IMR-90 (cell line): ENCODE results near the gene PRPF8. TPM values are rescaled to one million over a fixed set of nuclear protein-coding genes. Genes with fewer than 3 reads are reported as not detected.

Experiments
- ATAC-seq: fragments of 200-7000 bp; cut with Tn5 transposase; 2 replicates; pipeline ENCODE4 v1.9.1; 2020; ENCODE audit warnings: low read depth, mild to moderate bottlenecking, moderate library complexity
- BruUV-seq: library from RNA; stranded (reverse); fragments of 400-500 nt; replicated peaks from 2 replicates; lab custom pipeline; 2021; lab: Mats Ljungman, UMichigan
- CTCF ChIA-PET: fragments of 300-600 bp; formaldehyde crosslinking; extraction: SDS; loops from one replicate; lab custom pipeline; 2021; ENCODE audit warnings: antibody characterized with exemption; lab: Yijun Ruan, JAX
- POLR2A ChIA-PET: fragments of 300-600 bp; sonication (Branson Sonifier 250); formaldehyde crosslinking; loops from one replicate; lab custom pipeline; 2022; ENCODE audit warnings: antibody characterized with exemption; ENCODE audit not compliant: unreplicated experiment; lab: Charles Lee
- DNase-seq: peaks from one replicate; pipeline ENCODE4 v3.0.0; 2013
- H2AFZ ChIP-seq: replicated peaks from 2 replicates; pipeline ENCODE3; 2013; ENCODE audit warnings: low read length, mild to moderate bottlenecking; ENCODE audit not compliant: poor library complexity
- H2AK5ac ChIP-seq: 2 replicates; pipeline ENCODE4 v1.6.1; 2013; ENCODE audit warnings: low read depth, low read length, inconsistent platforms
- H2AK9ac ChIP-seq: replicated peaks from 2 replicates; pipeline ENCODE3; 2013; ENCODE audit warnings: mild to moderate bottlenecking, low read depth, low read length, moderate library complexity; ENCODE audit not compliant: poor library complexity
- H2BK120ac ChIP-seq: 2 replicates; pipeline ENCODE4 v1.6.1; 2013; ENCODE audit warnings: low read depth, low read length, inconsistent platforms
- H2BK15ac ChIP-seq: 3 replicates; pipeline ENCODE4 v1.6.1; 2013; ENCODE audit warnings: low read depth, low read length, inconsistent platforms
- H2BK20ac ChIP-seq: 2 replicates; pipeline ENCODE4 v1.6.1; 2013; ENCODE audit warnings: low read depth, mild to moderate bottlenecking, inconsistent platforms, low read length, moderate library complexity
- H2BK5ac ChIP-seq: 2 replicates; pipeline ENCODE4 v1.6.1; 2013; ENCODE audit warnings: mild to moderate bottlenecking, low read depth, low read length, inconsistent platforms; ENCODE audit not compliant: poor library complexity, severe bottlenecking
- H3K14ac ChIP-seq: replicated peaks from 2 replicates; pipeline ENCODE4 v1.6.1; 2013; ENCODE audit warnings: low read depth, low read length, inconsistent platforms
- H3K18ac ChIP-seq: 2 replicates; pipeline ENCODE4 v1.6.1; 2013; ENCODE audit warnings: low read depth, low read length, control low read depth
- H3K23ac ChIP-seq: 2 replicates; pipeline ENCODE4 v1.6.1; 2013; ENCODE audit warnings: low read depth, low read length, inconsistent platforms
- H3K27ac ChIP-seq: 2 replicates; pipeline ENCODE4 v1.5.1; 2013; ENCODE audit warnings: mild to moderate bottlenecking, control low read depth, low read length; ENCODE audit not compliant: insufficient read depth
- H3K27me3 ChIP-seq: 2 replicates; pipeline ENCODE4 v1.6.1; 2013; ENCODE audit warnings: low read length; ENCODE audit not compliant: control insufficient read depth, insufficient read depth
- H3K36me3 ChIP-seq: 2 replicates; pipeline ENCODE4 v1.6.1; 2013; ENCODE audit warnings: low read length, mixed read lengths; ENCODE audit not compliant: control insufficient read depth, insufficient read depth
- H3K4ac ChIP-seq: 2 replicates; pipeline ENCODE4 v1.6.1; 2013; ENCODE audit warnings: low read depth, low read length, inconsistent platforms
- H3K4me1 ChIP-seq: 2 replicates; pipeline ENCODE4 v1.6.1; 2013; ENCODE audit warnings: low read length, mixed read lengths; ENCODE audit not compliant: control insufficient read depth, insufficient read depth
- H3K4me2 ChIP-seq: 2 replicates; pipeline ENCODE4 v1.6.1; 2013; ENCODE audit warnings: low read depth, mild to moderate bottlenecking, control low read depth, low read length, moderate library complexity
- H3K4me3 ChIP-seq: 2 replicates; pipeline ENCODE4 v1.5.1; 2013; ENCODE audit warnings: low read depth, mild to moderate bottlenecking, control low read depth, low read length, moderate library complexity; ENCODE audit not compliant: insufficient read depth
- H3K56ac ChIP-seq: 2 replicates; pipeline ENCODE4 v1.6.1; 2013; ENCODE audit warnings: low read length, inconsistent platforms; ENCODE audit not compliant: insufficient read depth; ENCODE audit errors: extremely low read depth
- H3K79me1 ChIP-seq, 2 experiments: 2 replicates each; pipeline ENCODE4 v1.6.1; 2013; ENCODE audit warnings: low read length in 2 of 2, inconsistent platforms in 1 of 2, low read depth in 1 of 2
- H3K9ac ChIP-seq: 2 replicates; pipeline ENCODE4 v1.6.1; 2013; ENCODE audit warnings: low read depth, low read length, control low read depth
- H3K9me1 ChIP-seq: 2 replicates; pipeline ENCODE4 v1.6.1; 2013; ENCODE audit warnings: low read length, inconsistent platforms; ENCODE audit not compliant: insufficient read depth
- H3K9me3 ChIP-seq: 2 replicates; pipeline ENCODE4 v1.6.1; 2013; ENCODE audit warnings: low read length; ENCODE audit not compliant: control insufficient read depth, insufficient read depth
- H4K20me1 ChIP-seq: 2 replicates; pipeline ENCODE4 v1.6.1; 2013; ENCODE audit warnings: low read length, inconsistent platforms; ENCODE audit not compliant: insufficient read depth
- H4K5ac ChIP-seq: 2 replicates; pipeline ENCODE4 v1.6.1; 2013; ENCODE audit warnings: mild to moderate bottlenecking, low read depth, low read length, control low read depth
- H4K8ac ChIP-seq, 2 experiments: 2 replicates each; pipeline ENCODE4 v1.6.1; 2013; ENCODE audit warnings: low read depth in 2 of 2, low read length in 2 of 2, control low read depth in 1 of 2, inconsistent platforms in 1 of 2
- H4K91ac ChIP-seq: 2 replicates; pipeline ENCODE4 v1.6.1; 2013; ENCODE audit warnings: low read depth, low read length, inconsistent platforms; ENCODE audit not compliant: insufficient read depth
- BHLHE40 ChIP-seq: fragments of 150-350 bp; IDR thresholded peaks from 2 replicates; pipeline ENCODE4 v1.6.1; 2016; ENCODE audit warnings: mild to moderate bottlenecking, low read depth, low read length
- CEBPB ChIP-seq: IDR thresholded peaks from 2 replicates; pipeline ENCODE4 v1.6.1; 2012; ENCODE audit warnings: low read depth, low read length, improper control_type of control experiment
- CHD1 ChIP-seq: IDR thresholded peaks from 2 replicates; pipeline ENCODE4 v1.6.1; 2012; ENCODE audit warnings: low read depth, low read length, improper control_type of control experiment
- CTCF ChIP-seq: conservative IDR thresholded peaks from 2 replicates; pipeline ENCODE4 v1.5.1; 2012; ENCODE audit warnings: mild to moderate bottlenecking, low read depth, low read length, improper control_type of control experiment
- MAZ ChIP-seq: IDR thresholded peaks from 2 replicates; pipeline ENCODE4 v1.6.1; 2012; ENCODE audit warnings: low read depth, mild to moderate bottlenecking, low read length, improper control_type of control experiment, moderate library complexity, borderline replicate concordance
- RFX5 ChIP-seq: IDR thresholded peaks from 2 replicates; pipeline ENCODE4 v1.8.0; 2012; ENCODE audit warnings: low read depth, mild to moderate bottlenecking, low read length, moderate library complexity
- SMC3 ChIP-seq: fragments of 150-350 bp; IDR thresholded peaks from 2 replicates; pipeline ENCODE4 v1.6.1; 2016; ENCODE audit warnings: low read depth, mild to moderate bottlenecking, antibody characterized with exemption, low read length, moderate library complexity
- WGBS, 2 experiments: methylation state at CpG; one replicate each; pipeline versions ENCODE4 v1.1.5 to v1.1.7; 2013; ENCODE audit warnings: missing lambda C conversion rate in 2 of 2; ENCODE audit not compliant: insufficient read length in 1 of 2; ENCODE audit errors: extremely low coverage in 2 of 2; 5-methylcytosine and 5-hydroxymethylcytosine counted together
- dilution Hi-C: fragments of 300-500 bp; cut with HindIII; formaldehyde crosslinking; loops from one replicate; pipeline ENCODE4 v1.14.3; 2018; ENCODE audit warnings: low sequenced_read_pairs; ENCODE audit not compliant: unreplicated experiment
- in situ Hi-C: fragments of 300-500 bp; cut with MboI; formaldehyde crosslinking; loops from 3 replicates; pipeline ENCODE4 v1.14.3; 2019; ENCODE audit warnings: low sequenced_read_pairs, inconsistent platforms, mixed read lengths
- intact Hi-C: fragments of 100-400 bp; cut with micrococcal nuclease; formaldehyde crosslinking; loops from 2 replicates; pipeline ENCODE4 v1.10.0; 2022
- polyA plus RNA-seq, 3 experiments: library from polyadenylated mRNA; depleted of rRNA; stranded (reverse); fragments of >200 nt; gene quantifications; 2 replicates each; pipeline ENCODE4 v1.2.3, GENCODE V29; 2012; ENCODE audit warnings: low replicate concordance in 1 of 3
- total RNA-seq: library from RNA; depleted of rRNA; stranded (reverse); fragments of >200 nt; gene quantifications from 2 replicates; pipeline ENCODE4 v1.2.3, GENCODE V29; 2012

PRPF8 gene
- total and polyA plus RNA-seq, 2 of the 4 experiments (the other 2 are of a cell fraction), result 141 to 160 TPM

- H3K4me3 ChIP-seq, result peak overlapping the region; percentile 40
- peaks cover 8% of the 10 kb centered on the region; the same call in 1 of the 2 replicates for H4K20me1 ChIP-seq
- 0 out of 2 replicates have a peak, but pooled peaks have one; percentile 7 for TF ChIP-seq BHLHE40
- TF ChIP-seq CHD1, result no peak
- TF ChIP-seq RFX5, result no peak
- TF ChIP-seq MAZ, result no peak
- peak; percentile 6; the same call in 1 of the 2 replicates for TF ChIP-seq CTCF
- no peak for TF ChIP-seq CEBPB
- no peak for TF ChIP-seq SMC3
- peak overlapping the region; percentile 81 for H2AFZ ChIP-seq
- H3K14ac ChIP-seq, result no peak overlapping the region
- H3K56ac ChIP-seq, result no peak overlapping the region
- no peak overlapping the region for H3K23ac ChIP-seq
- H4K5ac ChIP-seq, result no peak overlapping the region
- peaks cover 14% of the 10 kb centered on the region for H3K9me1 ChIP-seq
- no peak overlapping the region for H2BK5ac ChIP-seq
- H3K4me1 ChIP-seq, result peaks cover 23% of the 10 kb centered on the region
- no TSS peak for BruUV-seq
- dilution Hi-C loops (no loop called here), intact Hi-C loops (no loop called here), in situ Hi-C loops (no loop called here)
- no peak overlapping the region for H3K18ac ChIP-seq
- ATAC-seq, result peak; percentile 42
- no peak overlapping the region for H2AK5ac ChIP-seq
- 5% methylated on average over 48 of the region's 90 CpGs; no CpG with 5 or more reads in 1 of the 2 experiments for WGBS, 2 experiments
- H3K79me1 ChIP-seq, result no peaks in the 10 kb centered on the region
- H3K4ac ChIP-seq, result 0 out of 2 replicates have a peak overlapping the region, but pooled peaks have one; percentile 76
- CTCF ChIA-PET, result no interaction called here
- H4K8ac ChIP-seq, result peak overlapping the region; percentile 54 to 85; a peak in 2 of 4 replicates
- POLR2A ChIA-PET, result no interaction called here
- no peak overlapping the region for H2BK120ac ChIP-seq
- no peaks in the 10 kb centered on the region for H3K9me3 ChIP-seq
- peak overlapping the region; percentile 66 for H3K4me2 ChIP-seq
- H3K36me3 ChIP-seq, result no peaks in the 10 kb centered on the region
- H2BK20ac ChIP-seq, result no peak overlapping the region
- no peaks in the 10 kb centered on the region; the same call in 1 of the 2 replicates for H3K27me3 ChIP-seq
- H2AK9ac ChIP-seq, result no peak overlapping the region
- H3K9ac ChIP-seq, result no peak overlapping the region
- DNase-seq, result no peak
- no peak overlapping the region for H2BK15ac ChIP-seq
- H3K27ac ChIP-seq, result no peak overlapping the region
- peak overlapping the region; percentile 78; the same call in 1 of the 2 replicates for H4K91ac ChIP-seq
Observed at GRCh38 chr17:1643293-1643998, 41.2 kb downstream of the PRPF8 start.
